Fibroblast of mammary gland (primary cell): ENCODE data around the gene IAPP.
"Not testable (repeated sequence)": the region's sequence is repeated elsewhere in the genome, so short reads cannot be mapped to it uniquely, and the experiment has no call there.

Experiments
- DNase-seq: peaks from one replicate; pipeline ENCODE4 v3.0.0-alpha.2; 2010; ENCODE audit warnings: low read depth
- H3K4me3 ChIP-seq: 2 replicates; pipeline ENCODE4 v1.5.1; 2011; ENCODE audit warnings: low read depth, mild to moderate bottlenecking, low read length, moderate library complexity; ENCODE audit not compliant: control insufficient read depth
- CTCF ChIP-seq: conservative IDR thresholded peaks from 2 replicates; pipeline ENCODE4 v1.5.1; 2011; ENCODE audit warnings: low read depth, low read length, inconsistent platforms; ENCODE audit not compliant: control insufficient read depth, insufficient read depth

Gene IAPP

GRCh38 chr12:21369141-21369980, 3.3 kb upstream of the IAPP start:
- TF ChIP-seq CTCF = no peak
- DNase-seq = no peak
- no peak overlapping the region for H3K4me3 ChIP-seq

GRCh38 chr12:21370845-21371449, 1.8 kb upstream of the IAPP start:
- DNase-seq = no peak
- no peak for TF ChIP-seq CTCF
- no peak overlapping the region for H3K4me3 ChIP-seq

GRCh38 chr12:21379218-21379617, 6.5 kb downstream of the IAPP start:
- no peak overlapping the region for H3K4me3 ChIP-seq
- no peak for DNase-seq
- TF ChIP-seq CTCF = no peak

- DNase-seq = not testable (repeated sequence)
Measured at GRCh38 chr12:21381320-21381719, 8.6 kb downstream of the IAPP start.

GRCh38 chr12:21384261-21384660, 11.6 kb downstream of the IAPP start:
- no peak overlapping the region for H3K4me3 ChIP-seq
- TF ChIP-seq CTCF = no peak
- DNase-seq = no peak

More at GRCh38 chr12:21381320-21381719, 8.6 kb downstream of the IAPP start:
- H3K4me3 ChIP-seq = not testable (repeated sequence)

GRCh38 chr12:21387174-21387573, 14.5 kb downstream of the IAPP start:
- H3K4me3 ChIP-seq = no peak overlapping the region
- DNase-seq = no peak
- TF ChIP-seq CTCF = no peak

GRCh38 chr12:21392384-21392783, 19.7 kb downstream of the IAPP start:
- no peak for TF ChIP-seq CTCF
- H3K4me3 ChIP-seq = no peak overlapping the region
- DNase-seq = no peak

GRCh38 chr12:21394828-21395626, 22.3 kb downstream of the IAPP start:
- DNase-seq, H3K4me3 ChIP-seq: not testable (repeated sequence)
